Activated CD4-positive, alpha-beta T cell treated with anti-CD3 and anti-CD28 coated beads, Interleukin-2, Interleukin-6, amounts not matched to agents 100 ng/mL and 50 ng/mL, durations not matched to agents 16 hours and 8 hours (primary cell): Measurements from ENCODE around the gene GLYR1.

Experiments used
- DNase-seq: peaks from one replicate; pipeline ENCODE4 v3.0.0-alpha.2; 2020

The GLYR1 gene

GRCh38 chr16:4803401-4803844 is 43.7 kb downstream of the GLYR1 start:
- no peak for DNase-seq

- peak; percentile 92 for DNase-seq
These were observed 44.3 kb downstream of the GLYR1 start for GRCh38 chr16:4802659-4803287.

- DNase-seq, result peak; percentile 77
These were observed 45.0 kb downstream of the GLYR1 start, which contains the start of gene ROGDI for GRCh38 chr16:4801962-4802658. ROGDI (minus strand) TSS chr16:4802633; CDS start chr16:4802571, 62 bp downstream.

- DNase-seq, result no peak
These were observed 45.8 kb downstream of the GLYR1 start for GRCh38 chr16:4801051-4801961.

GRCh38 chr16:4800290-4801041 is 46.6 kb downstream of the GLYR1 start:
- no peak for DNase-seq

GRCh38 chr16:4799171-4799855 is 47.8 kb downstream of the GLYR1 start:
- DNase-seq, result no peak

- no peak for DNase-seq
These were observed 48.6 kb downstream of the GLYR1 start for GRCh38 chr16:4798456-4798855.

- DNase-seq, result no peak
These were observed 49.3 kb downstream of the GLYR1 start for GRCh38 chr16:4797805-4798252.

GRCh38 chr16:4796982-4797804 is 49.9 kb downstream of the GLYR1 start:
- no peak for DNase-seq

GRCh38 chr16:4795828-4796572 is 51.1 kb downstream of the GLYR1 start:
- DNase-seq, result no peak

- DNase-seq, result no peak
These were observed 51.8 kb downstream of the GLYR1 start, which contains the start of gene SMIM22 for GRCh38 chr16:4795181-4795827. SMIM22 (plus strand) TSS chr16:4795369; CDS start chr16:4795735, 366 bp downstream.

GRCh38 chr16:4792951-4793513 is 54.1 kb downstream of the GLYR1 start:
- no peak for DNase-seq

- no peak for DNase-seq
These were observed 56.2 kb downstream of the GLYR1 start for GRCh38 chr16:4790871-4791270.

GRCh38 chr16:4790261-4790660 is 56.8 kb downstream of the GLYR1 start:
- DNase-seq, result no peak

- no peak for DNase-seq
These were observed 58.2 kb downstream of the GLYR1 start for GRCh38 chr16:4788910-4789309.

GRCh38 chr16:4788489-4788889 is 58.6 kb downstream of the GLYR1 start:
- no peak for DNase-seq

- no peak for DNase-seq
These were observed 59.2 kb downstream of the GLYR1 start, which contains the start of gene SEPTIN12 for GRCh38 chr16:4787627-4788482. SEPTIN12 (minus strand) TSS chr16:4788345; CDS start chr16:4787645, 700 bp downstream.

GRCh38 chr16:4787068-4787467 is 60.0 kb downstream of the GLYR1 start:
- no peak for DNase-seq
